Prostate gland (tissue), 2 donors: ENCODE data around the gene GNAQ. TPM values are rescaled to one million over a fixed set of nuclear protein-coding genes. Genes with fewer than 3 reads are reported as not detected.

Source experiments
- DNase-seq: peaks from one replicate; pipeline ENCODE4 v3.0.0-alpha.2; 2019; ENCODE audit warnings: low spot score
- H3K27ac ChIP-seq, 2 donors: fragments of 200-600 bp; sonication (generic); 2 replicates each; pipeline ENCODE4 v1.5.1; 2017 to 2019
- H3K27me3 ChIP-seq: fragments of 200-600 bp; sonication (generic); replicated peaks from 2 replicates; pipeline ENCODE4 v1.5.1; 2019; ENCODE audit not compliant: insufficient read depth
- H3K36me3 ChIP-seq, 2 donors: fragments of 200-600 bp; sonication (generic); 1 replicate in 1 of 2; 2 replicates in 1 of 2; pipeline versions ENCODE4 v1.5.1 to v1.8.1; 2017 to 2019
- H3K4me1 ChIP-seq: fragments of 200-600 bp; sonication (generic); replicated peaks from 2 replicates; pipeline ENCODE4 v1.5.1; 2019
- H3K4me3 ChIP-seq, 2 donors: fragments of 200-600 bp; sonication (generic); 2 replicates each; pipeline ENCODE4 v1.5.1; 2017 to 2019
- H3K9me3 ChIP-seq: fragments of 200-600 bp; sonication (generic); 2 replicates; pipeline ENCODE4 v1.5.1; 2017
- CTCF ChIP-seq, 4 experiments: fragments of 200-600 bp in 2 of 4; fragments of 450-650 bp in 2 of 4; sonication (generic) in 2 of 4; IDR thresholded peaks; 1 replicate in 3 of 4; 2 replicates in 1 of 4; pipeline ENCODE4 v1.5.1; 2016 to 2019; ENCODE audit warnings: antibody characterized with exemption in 4 of 4, mild to moderate bottlenecking in 2 of 4, moderate library complexity in 2 of 4
- POLR2A ChIP-seq: fragments of 450-650 bp; IDR thresholded peaks from one replicate; pipeline ENCODE4 v1.6.1; 2016; ENCODE audit warnings: antibody characterized with exemption, mild to moderate bottlenecking
- POLR2AphosphoS5 ChIP-seq: sonication (generic); formaldehyde crosslinking; IDR thresholded peaks from one replicate; pipeline ENCODE4 v1.6.1; 2017; ENCODE audit warnings: antibody characterized with exemption
- WGBS: methylation state at CpG from one replicate; pipeline ENCODE4 v1.1.5; 2018; 5-methylcytosine and 5-hydroxymethylcytosine counted together
- intact Hi-C: fragments of 100-400 bp; cut with DNase I; formaldehyde crosslinking; loops from one replicate; pipeline ENCODE4 v1.14.2; 2022
- total RNA-seq, 2 donors: library from RNA; depleted of rRNA; stranded (reverse); fragments of >200 nt; gene quantifications; one replicate each; pipeline ENCODE4 v1.1.0, GENCODE V29; 2016

GNAQ gene
- total RNA-seq, 2 donors from 2014 or later, result 35.0 to 43.7 TPM

- 100% methylated on average over 1 of the region's 1 CpG for WGBS
These were observed 221.6 kb downstream of the GNAQ start for GRCh38 chr9:77810047-77810446.

DNA sequence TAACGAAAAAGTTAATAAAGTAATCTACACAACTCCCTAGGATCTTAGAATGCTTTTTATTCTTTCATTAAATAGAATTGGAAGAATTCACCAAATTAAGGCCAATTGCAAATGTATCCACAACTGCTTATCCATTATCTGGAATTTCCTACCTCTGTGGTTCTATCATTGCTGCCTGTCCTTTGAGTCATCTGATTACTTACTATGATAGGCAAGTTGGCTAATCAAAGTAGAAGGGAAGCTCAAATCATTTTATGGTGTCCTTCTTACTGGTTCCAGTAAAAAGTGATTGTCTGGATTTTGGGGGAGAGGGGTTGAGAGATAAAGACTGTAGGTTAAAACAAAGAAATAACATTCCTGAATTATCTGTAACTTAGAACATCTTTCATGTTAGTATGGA lies 222.1 kb downstream of the GNAQ start:
- no peaks in the 10 kb centered on the region for H3K9me3 ChIP-seq
- H3K36me3 ChIP-seq, result no peaks in the 10 kb centered on the region
- DNase-seq, result no peak
- no peak for TF ChIP-seq CTCF (IDR thresholded peaks at IDR 0.05)
- no peak for TF ChIP-seq POLR2A
- no peak for TF ChIP-seq POLR2AphosphoS5
- no peaks in the 10 kb centered on the region for H3K4me1 ChIP-seq
- no peaks in the 10 kb centered on the region for H3K27me3 ChIP-seq
- intact Hi-C loops, result no loop called here
- WGBS, result 90% methylated on average over 1 of the region's 1 CpG
- H3K27ac ChIP-seq, result no peak overlapping the region
- H3K4me3 ChIP-seq, result no peak overlapping the region

More at GRCh38 chr9:77810047-77810446, 221.6 kb downstream of the GNAQ start:
- Histone ChIP-seq H3K27ac (no peak overlapping the region), H3K4me3 (no peak overlapping the region), H3K4me1 (no peaks in the 10 kb centered on the region), H3K36me3 (no peaks in the 10 kb centered on the region), H3K27me3 (no peaks in the 10 kb centered on the region), H3K9me3 (no peaks in the 10 kb centered on the region)
- TF ChIP-seq CTCF (IDR thresholded peaks at IDR 0.05) (no peak), POLR2A (no peak), POLR2AphosphoS5 (no peak)
- DNase-seq, result no peak
- intact Hi-C loops, result no loop called here

GRCh38 chr9:77808751-77809081 lies 222.9 kb downstream of the GNAQ start:
- no peak overlapping the region for H3K27ac ChIP-seq
- no peak for DNase-seq
- H3K9me3 ChIP-seq, result no peaks in the 10 kb centered on the region
- no peaks in the 10 kb centered on the region for H3K36me3 ChIP-seq
- intact Hi-C loops, result no loop called here
- no peaks in the 10 kb centered on the region for H3K4me1 ChIP-seq
- 56% methylated on average over 2 of the region's 2 CpGs for WGBS
- H3K4me3 ChIP-seq, result no peak overlapping the region
- no peaks in the 10 kb centered on the region for H3K27me3 ChIP-seq
- TF ChIP-seq POLR2AphosphoS5, result no peak

- H3K9me3 ChIP-seq, result no peaks in the 10 kb centered on the region
- 36% methylated on average over 6 of the region's 6 CpGs for WGBS
- no peak for TF ChIP-seq CTCF (IDR thresholded peaks at IDR 0.05)
- TF ChIP-seq POLR2A, result no peak
- TF ChIP-seq POLR2AphosphoS5, result no peak
- H3K27ac ChIP-seq, result no peak overlapping the region
- no peaks in the 10 kb centered on the region for H3K27me3 ChIP-seq
- H3K36me3 ChIP-seq, result no peaks in the 10 kb centered on the region
- intact Hi-C loops, result no loop called here
- DNase-seq, result no peak
- no peaks in the 10 kb centered on the region for H3K4me1 ChIP-seq
- H3K4me3 ChIP-seq, result no peak overlapping the region
These were observed 223.5 kb downstream of the GNAQ start for GRCh38 chr9:77807846-77808750.

- DNase-seq, result no peak
- Histone ChIP-seq H3K9me3 (no peaks in the 10 kb centered on the region), H3K36me3 (no peaks in the 10 kb centered on the region), H3K4me3 (no peak overlapping the region), H3K27ac (no peak overlapping the region), H3K4me1 (no peaks in the 10 kb centered on the region), H3K27me3 (no peaks in the 10 kb centered on the region)
- TF ChIP-seq CTCF (IDR thresholded peaks at IDR 0.05) (peak in 1 of 4 experiments; percentile 14), POLR2A (no peak)
- intact Hi-C loops, result no loop called here
- 49% methylated on average over 2 of the region's 2 CpGs for WGBS
These were observed 224.3 kb downstream of the GNAQ start for GRCh38 chr9:77807281-77807683.
